ENCODE measurements around the gene STXBP6. TPM values are rescaled to one million over a fixed set of nuclear protein-coding genes. Genes with fewer than 3 reads are reported as not detected.

The STXBP6 gene
- total RNA-seq, 1 experiment from 2014 or later, result 6.4 TPM

GRCh38 chr14:24960816-24961215 is 89.1 kb downstream of the STXBP6 start:
- BruUV-seq (replicated peaks), result no TSS peak
- CTCF ChIA-PET, result no interaction called here
- H3K4me1 Mint-ChIP-seq (ENCODE audit: low read depth, unreplicated experiment), result peaks cover under 1% of the 10 kb centered on the region
- intact Hi-C loops (cut with micrococcal nuclease; ENCODE audit: unreplicated experiment), result no loop called here
- no peaks in the 10 kb centered on the region for H3K27me3 Mint-ChIP-seq (ENCODE audit: unreplicated experiment)
- no peak for DNase-seq
- H3K27ac Mint-ChIP-seq (ENCODE audit: unreplicated experiment), result no peak overlapping the region
- H3K36me3 Mint-ChIP-seq (ENCODE audit: insufficient read depth, unreplicated experiment), result no peaks in the 10 kb centered on the region
- TF ChIP-seq, protein P1, sequence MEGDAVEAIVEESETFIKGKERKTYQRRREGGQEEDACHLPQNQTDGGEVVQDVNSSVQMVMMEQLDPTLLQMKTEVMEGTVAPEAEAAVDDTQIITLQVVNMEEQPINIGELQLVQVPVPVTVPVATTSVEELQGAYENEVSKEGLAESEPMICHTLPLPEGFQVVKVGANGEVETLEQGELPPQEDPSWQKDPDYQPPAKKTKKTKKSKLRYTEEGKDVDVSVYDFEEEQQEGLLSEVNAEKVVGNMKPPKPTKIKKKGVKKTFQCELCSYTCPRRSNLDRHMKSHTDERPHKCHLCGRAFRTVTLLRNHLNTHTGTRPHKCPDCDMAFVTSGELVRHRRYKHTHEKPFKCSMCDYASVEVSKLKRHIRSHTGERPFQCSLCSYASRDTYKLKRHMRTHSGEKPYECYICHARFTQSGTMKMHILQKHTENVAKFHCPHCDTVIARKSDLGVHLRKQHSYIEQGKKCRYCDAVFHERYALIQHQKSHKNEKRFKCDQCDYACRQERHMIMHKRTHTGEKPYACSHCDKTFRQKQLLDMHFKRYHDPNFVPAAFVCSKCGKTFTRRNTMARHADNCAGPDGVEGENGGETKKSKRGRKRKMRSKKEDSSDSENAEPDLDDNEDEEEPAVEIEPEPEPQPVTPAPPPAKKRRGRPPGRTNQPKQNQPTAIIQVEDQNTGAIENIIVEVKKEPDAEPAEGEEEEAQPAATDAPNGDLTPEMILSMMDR (IDR thresholded peaks at IDR 0.05; ENCODE audit: unreplicated experiment), result no peak
- no peaks in the 10 kb centered on the region for H3K9me3 Mint-ChIP-seq (ENCODE audit: low read depth, unreplicated experiment)
- H3K4me3 Mint-ChIP-seq (ENCODE audit: low read depth, unreplicated experiment), result no peak overlapping the region

- Mint-ChIP-seq H3K27me3 (ENCODE audit: unreplicated experiment) (no peaks in the 10 kb centered on the region), H3K9me3 (ENCODE audit: low read depth, unreplicated experiment) (no peaks in the 10 kb centered on the region), H3K4me1 (ENCODE audit: low read depth, unreplicated experiment) (no peaks in the 10 kb centered on the region), H3K36me3 (ENCODE audit: insufficient read depth, unreplicated experiment) (no peaks in the 10 kb centered on the region), H3K4me3 (ENCODE audit: low read depth, unreplicated experiment) (no peak overlapping the region), H3K27ac (ENCODE audit: unreplicated experiment) (no peak overlapping the region)
- BruUV-seq (replicated peaks), result no TSS peak
- DNase-seq, result no peak
- CTCF ChIA-PET, result no interaction called here
- TF ChIP-seq, protein P1 (IDR thresholded peaks at IDR 0.05; ENCODE audit: unreplicated experiment), result no peak
- intact Hi-C loops (cut with micrococcal nuclease; ENCODE audit: unreplicated experiment), result no loop called here
These were observed 90.1 kb downstream of the STXBP6 start for GRCh38 chr14:24959791-24960331.

- no peak for DNase-seq
- no peaks in the 10 kb centered on the region for H3K27me3 Mint-ChIP-seq (ENCODE audit: unreplicated experiment)
- BruUV-seq (replicated peaks), result no TSS peak
- H3K9me3 Mint-ChIP-seq (ENCODE audit: low read depth, unreplicated experiment), result no peaks in the 10 kb centered on the region
- TF ChIP-seq, protein P1 (IDR thresholded peaks at IDR 0.05; ENCODE audit: unreplicated experiment), result no peak
- no peaks in the 10 kb centered on the region for H3K36me3 Mint-ChIP-seq (ENCODE audit: insufficient read depth, unreplicated experiment)
- H3K27ac Mint-ChIP-seq (ENCODE audit: unreplicated experiment), result no peak overlapping the region
- intact Hi-C loops (cut with micrococcal nuclease; ENCODE audit: unreplicated experiment), result no loop called here
- peaks cover 2% of the 10 kb centered on the region for H3K4me1 Mint-ChIP-seq (ENCODE audit: low read depth, unreplicated experiment)
- CTCF ChIA-PET, result no interaction called here
- no peak overlapping the region for H3K4me3 Mint-ChIP-seq (ENCODE audit: low read depth, unreplicated experiment)
These were observed 91.7 kb downstream of the STXBP6 start for GRCh38 chr14:24958271-24958670.

DNA sequence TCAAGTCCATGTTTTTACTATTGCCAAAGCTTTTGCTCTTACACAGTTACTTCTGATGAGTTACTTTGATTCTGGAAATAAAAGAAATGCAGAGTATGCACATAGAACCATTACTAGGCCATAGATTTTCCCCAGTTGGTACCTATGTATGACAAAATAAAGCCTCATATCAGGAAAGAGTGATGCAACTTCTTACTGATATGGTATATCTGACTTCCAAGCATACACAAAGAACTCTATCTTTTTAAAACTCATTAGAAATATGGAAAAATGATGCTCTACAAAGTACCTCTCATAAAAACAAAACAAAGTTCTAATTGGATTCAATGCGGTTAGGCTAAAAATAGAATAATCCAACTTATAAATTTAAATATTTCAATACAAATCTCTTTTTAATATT is 92.1 kb downstream of the STXBP6 start:
- DNase-seq, result no peak
- CTCF ChIA-PET, result no interaction called here
- intact Hi-C loops (cut with micrococcal nuclease; ENCODE audit: unreplicated experiment), result no loop called here
- no TSS peak for BruUV-seq (replicated peaks)
- Mint-ChIP-seq H3K9me3 (ENCODE audit: low read depth, unreplicated experiment) (no peaks in the 10 kb centered on the region), H3K27ac (ENCODE audit: unreplicated experiment) (no peak overlapping the region), H3K27me3 (ENCODE audit: unreplicated experiment) (no peaks in the 10 kb centered on the region), H3K36me3 (ENCODE audit: insufficient read depth, unreplicated experiment) (no peaks in the 10 kb centered on the region), H3K4me3 (ENCODE audit: low read depth, unreplicated experiment) (no peak overlapping the region), H3K4me1 (ENCODE audit: low read depth, unreplicated experiment) (peaks cover 7% of the 10 kb centered on the region)
- TF ChIP-seq, protein P1 (IDR thresholded peaks at IDR 0.05; ENCODE audit: unreplicated experiment), result no peak

All from Calu3 (cell line).